Hippocampal formation (tissue), 2 donors: ENCODE measurements around the gene DISP3.
A peak's percentile ranks its signal among the peaks of the same experiment; 100 is the strongest.

ENCODE experiments used
- DNase-seq, 2 donors: peaks; one replicate each; lab custom pipeline; 2025; lab: John Stamatoyannopoulos, UW

DISP3 gene

DNA sequence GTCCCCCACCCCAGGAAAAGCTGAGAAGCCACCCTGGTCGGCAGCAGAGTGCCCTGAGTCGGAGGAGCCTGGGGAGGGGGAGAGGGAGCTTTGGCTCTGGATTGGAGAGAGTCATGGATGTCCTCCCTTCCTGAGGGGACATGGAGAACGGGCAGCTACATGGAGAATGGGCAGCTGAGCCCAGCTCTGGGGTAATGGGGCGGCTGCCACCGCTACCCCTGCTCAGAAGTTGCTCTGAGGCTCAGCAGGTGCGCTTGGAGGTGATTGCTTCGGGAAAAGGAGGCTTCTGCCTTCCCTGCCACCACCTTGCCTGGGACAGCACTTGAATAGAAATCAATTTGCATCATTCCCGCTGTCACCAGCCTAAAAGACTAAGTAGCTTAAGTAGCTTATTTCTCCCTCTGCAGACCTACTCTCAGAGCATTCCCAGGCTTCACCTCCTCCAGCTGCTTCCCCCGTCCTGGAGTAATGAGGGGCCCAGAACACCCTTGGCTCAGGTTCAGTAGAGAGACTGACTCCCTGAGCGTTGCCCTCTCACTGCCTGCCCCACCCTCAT, 8.3 kb downstream of the DISP3 start:
- no peak for DNase-seq

- DNase-seq, result no peak
Measured at GRCh38 chr1:11488201-11488770, 9.3 kb downstream of the DISP3 start.

DNA sequence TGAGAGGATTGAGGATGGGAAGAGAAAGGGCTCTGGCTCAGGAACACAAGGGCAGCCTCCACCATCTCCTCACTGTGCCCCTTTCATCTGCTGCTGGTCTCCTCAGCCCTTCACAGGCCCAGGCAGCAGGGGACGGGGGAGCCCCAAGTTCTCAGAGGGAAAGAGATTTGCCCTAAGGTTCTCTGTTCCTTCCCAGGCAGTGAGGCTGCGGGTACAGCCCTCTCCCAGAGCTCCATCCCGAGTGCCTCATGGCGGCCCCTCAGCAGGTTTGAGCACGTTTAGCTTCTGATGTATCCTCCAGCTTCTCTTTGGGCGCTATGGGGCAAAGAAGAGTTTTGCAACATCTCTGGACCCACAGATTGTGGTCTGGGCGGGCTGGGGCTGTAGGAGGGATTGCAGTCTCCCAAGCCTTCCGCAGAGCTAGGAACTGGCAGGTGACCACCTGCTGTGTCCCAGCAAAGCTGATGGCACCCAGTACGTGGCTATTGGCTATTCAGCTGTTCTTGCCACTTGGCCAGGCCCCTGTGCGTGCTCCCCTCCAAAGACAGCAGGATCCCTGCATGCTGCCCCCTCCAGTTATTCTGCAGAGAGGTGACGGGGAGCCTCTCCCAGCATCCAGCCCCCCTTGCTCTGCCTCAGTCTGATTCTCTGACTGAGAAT, 10.1 kb downstream of the DISP3 start:
- DNase-seq, result no peak

DNA sequence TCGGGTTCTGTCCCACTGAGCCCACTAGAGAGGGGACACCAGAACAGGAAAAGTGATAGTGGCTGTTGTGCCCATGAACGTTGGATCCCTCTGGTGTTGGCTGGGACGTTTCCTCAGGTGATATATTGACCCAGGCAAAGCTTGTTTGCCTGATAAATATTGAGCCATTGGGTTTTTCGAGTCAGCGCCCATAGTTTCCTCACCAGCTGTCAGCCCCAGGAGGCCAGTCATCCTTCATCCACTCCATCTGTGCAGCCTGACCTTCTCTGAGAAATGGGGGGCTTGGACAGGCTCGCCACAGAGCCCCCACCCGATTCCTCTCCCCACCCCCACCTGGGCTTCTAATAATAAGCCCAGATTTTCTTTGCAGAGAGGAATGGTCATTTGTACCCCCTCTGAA, 13.3 kb downstream of the DISP3 start:
- DNase-seq, result no peak

DNA sequence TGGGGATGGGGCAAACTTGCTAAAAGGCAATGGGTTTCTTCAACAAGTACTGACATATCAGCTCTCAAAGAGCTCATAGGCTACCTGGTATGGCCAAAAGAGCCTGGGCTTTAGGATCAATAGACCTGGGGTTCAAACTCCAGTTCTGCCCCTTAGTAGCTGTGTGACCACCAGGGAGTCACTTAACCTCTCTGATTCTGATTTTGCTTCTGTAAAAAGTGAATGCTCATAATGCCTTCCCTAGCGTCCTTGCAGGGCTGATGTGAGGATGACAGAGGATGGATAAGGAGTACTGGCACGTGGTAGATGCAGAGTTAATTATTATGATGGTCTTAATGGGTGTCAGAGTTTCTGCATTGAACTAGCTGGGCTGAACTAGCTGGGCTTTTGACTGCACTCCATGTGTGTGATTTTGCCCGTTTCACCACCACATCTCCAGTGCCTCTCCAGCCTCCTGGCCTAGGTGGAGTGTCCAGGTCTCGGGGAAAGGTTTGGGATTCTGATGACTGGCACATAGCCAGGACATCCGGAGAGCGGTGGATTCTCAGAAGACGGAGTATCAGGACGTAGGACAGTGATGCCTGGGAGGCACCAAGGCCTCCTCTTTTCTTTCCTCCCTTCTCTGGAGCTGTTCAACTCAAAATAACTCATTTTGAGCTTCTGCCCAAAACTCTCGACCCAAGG, 15.2 kb downstream of the DISP3 start:
- no peak for DNase-seq

DNA sequence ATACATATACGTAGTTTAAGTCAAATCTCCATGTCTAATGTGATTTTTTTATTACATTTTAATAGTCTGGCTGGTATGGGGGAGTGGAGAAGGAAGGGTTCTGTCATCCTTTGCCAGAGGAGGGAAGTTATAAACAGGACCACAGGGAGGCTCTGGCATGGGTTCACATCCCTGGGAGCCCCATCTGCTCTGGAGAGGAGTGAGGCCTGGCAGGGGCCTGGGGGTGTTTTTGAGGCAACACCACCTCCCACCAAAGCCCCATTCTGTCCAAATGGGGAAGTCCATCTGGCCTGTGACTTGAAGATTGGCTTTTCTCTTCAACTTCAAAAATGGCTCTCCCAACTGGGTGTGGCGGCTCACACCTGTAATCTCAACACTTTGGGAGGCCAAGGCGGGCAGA, 15.8 kb downstream of the DISP3 start:
- DNase-seq, result no peak

- no peak for DNase-seq
Measured at GRCh38 chr1:11495579-11495978, 16.6 kb downstream of the DISP3 start.

GRCh38 chr1:11496551-11497080, 17.7 kb downstream of the DISP3 start:
- no peak for DNase-seq

DNA sequence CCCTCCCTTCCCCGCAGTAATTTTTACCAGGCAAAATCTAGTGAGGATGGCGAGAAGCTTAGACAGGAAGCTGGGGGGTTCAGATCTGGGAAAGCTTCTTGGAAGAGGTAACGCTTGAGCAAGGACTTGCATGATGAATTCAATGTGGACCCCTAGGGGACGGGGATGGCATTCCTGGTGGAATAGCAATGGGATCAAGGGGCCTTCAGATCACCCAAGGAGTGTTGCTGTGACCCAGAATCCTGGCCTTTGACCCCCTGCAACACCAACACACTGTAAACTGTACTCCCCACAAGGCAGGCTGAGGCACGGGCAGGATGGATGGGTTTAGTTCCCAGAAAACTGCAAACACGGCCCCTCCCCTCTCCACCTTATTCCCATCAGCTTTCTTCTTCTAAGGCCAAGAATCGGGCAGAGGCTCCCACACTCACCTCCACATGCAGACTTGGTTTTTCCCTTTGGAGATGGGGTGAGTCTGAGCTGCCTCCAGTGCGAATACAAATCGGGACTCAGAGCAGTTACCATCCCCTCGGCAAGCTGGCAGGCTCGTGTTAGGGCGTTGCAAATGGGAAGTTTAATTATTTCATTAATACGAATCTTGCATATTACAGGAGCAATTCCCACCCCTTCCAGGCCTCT, 20.1 kb downstream of the DISP3 start:
- DNase-seq, result no peak

DNA sequence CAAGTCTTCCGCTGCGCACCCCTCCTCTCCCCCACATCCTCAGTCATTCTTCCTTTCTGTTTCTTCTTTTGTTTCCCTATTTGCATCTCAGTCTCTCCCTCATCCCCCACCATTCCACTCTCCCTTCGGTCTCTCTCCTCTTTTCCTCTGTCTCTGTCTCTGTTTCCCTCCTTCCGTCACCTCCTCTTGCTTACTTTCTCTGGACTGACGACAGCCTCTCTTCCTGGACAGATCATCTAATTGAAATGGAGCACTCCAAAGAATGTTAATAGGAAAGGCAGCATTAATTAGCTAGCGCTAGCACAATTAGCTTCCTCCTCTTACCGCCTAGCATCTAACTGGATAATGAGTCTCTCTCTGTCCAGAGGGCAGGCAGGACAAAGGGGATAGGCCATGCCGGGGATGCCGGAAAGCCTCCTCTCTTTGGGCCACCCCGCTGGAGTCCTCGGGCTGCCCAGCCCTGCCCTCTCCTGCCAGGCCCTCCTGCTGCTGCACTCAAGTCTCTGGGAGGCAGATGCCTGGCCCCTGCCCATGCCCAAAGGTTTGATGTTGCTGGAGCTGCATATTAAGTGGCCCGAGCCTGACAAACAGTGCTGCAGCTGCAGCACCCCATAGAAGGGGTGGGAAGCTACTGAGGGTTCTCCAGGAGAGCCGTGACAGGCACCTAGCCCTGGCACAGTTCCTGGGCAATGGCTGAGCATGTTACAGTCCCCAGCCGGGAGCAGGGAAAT, 20.8 kb downstream of the DISP3 start:
- DNase-seq, result peak; percentile 24 to 42

- no peak for DNase-seq
Measured at GRCh38 chr1:11500881-11501280, 21.9 kb downstream of the DISP3 start.

DNA sequence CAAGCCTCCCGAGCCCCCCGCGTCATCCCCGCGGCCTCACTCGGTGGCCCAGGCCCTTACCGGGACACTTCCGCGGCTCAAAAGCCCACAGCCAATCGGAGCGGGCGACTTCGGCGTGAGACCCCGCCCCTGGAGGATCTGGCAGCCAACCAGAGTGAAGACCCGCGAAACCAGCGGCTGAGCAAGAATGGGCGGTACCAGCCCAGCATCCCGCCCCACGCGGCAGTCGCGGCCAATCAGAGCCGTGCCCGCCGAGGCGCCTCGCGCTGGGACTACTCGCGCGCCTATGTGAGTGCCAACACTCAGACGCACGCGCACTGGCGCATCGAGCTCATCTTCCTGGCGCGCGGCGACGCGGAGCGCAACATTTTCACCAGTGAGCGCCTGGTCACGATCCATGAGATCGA, 22.5 kb downstream of the DISP3 start:
- no peak for DNase-seq

DNA sequence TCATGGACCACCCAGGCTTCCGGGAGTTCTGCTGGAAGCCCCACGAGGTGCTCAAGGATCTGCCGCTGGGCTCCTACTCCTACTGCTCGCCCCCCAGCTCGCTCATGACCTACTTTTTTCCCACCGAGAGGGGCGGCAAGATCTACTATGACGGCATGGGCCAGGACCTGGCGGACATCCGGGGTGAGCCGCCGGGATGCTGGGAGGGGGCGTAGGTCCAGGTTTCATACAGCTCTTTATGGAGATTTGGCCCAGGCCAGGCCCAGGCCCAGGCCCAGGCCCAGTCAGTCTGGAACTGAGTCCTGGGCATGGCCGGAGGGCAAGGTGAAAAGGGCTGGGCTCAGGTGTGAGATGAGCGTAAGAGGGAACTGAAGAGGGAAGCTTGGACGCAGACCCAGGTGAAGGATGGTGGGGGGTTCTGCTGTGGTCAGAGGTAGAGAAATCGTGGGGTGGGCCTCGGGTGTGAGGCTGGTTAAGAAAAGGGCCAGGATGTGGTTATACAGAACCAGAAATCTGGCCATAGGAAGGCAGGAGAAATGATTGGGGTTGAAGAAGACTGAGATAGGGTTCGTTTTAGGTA, 23.0 kb downstream of the DISP3 start:
- DNase-seq, result no peak

- no peak for DNase-seq
Measured at GRCh38 chr1:11502516-11502915, 23.6 kb downstream of the DISP3 start.

GRCh38 chr1:11504599-11504998, 25.6 kb downstream of the DISP3 start:
- no peak for DNase-seq

GRCh38 chr1:11505591-11506538, 26.9 kb downstream of the DISP3 start:
- DNase-seq, result no peak

DNA sequence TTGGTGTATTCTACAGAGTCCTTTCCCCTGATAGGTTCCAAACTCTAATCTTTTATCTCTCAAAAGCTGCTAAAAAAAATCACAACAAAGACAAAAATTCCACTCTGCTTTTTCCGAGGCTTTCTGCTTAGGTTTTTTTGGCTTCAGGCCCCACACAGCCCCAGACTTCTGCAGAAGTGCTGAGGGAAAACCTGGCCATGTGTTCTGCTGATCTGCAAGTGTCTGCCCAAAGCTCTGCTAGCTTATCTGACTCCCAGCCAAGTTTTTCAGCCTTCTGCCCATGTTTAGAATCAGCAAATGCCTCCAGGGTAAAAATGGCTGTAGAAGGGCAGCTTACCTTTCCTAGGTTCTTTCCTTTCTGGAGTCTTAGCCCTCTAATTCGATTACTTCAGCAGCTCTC, 28.4 kb downstream of the DISP3 start:
- DNase-seq, result peak in 1 of 2 donors; percentile 44

- DNase-seq, result no peak
Measured at GRCh38 chr1:11513681-11514080, 34.7 kb downstream of the DISP3 start.

- DNase-seq, result no peak
Measured at GRCh38 chr1:11514366-11514765, 35.4 kb downstream of the DISP3 start.
